ENCODE measurements around the gene DYNLRB1. TPM values are rescaled to one million over a fixed set of nuclear protein-coding genes. Genes with fewer than 3 reads are reported as not detected.

The DYNLRB1 gene
- total RNA-seq, 1 donor, result 57.4 TPM

DNA sequence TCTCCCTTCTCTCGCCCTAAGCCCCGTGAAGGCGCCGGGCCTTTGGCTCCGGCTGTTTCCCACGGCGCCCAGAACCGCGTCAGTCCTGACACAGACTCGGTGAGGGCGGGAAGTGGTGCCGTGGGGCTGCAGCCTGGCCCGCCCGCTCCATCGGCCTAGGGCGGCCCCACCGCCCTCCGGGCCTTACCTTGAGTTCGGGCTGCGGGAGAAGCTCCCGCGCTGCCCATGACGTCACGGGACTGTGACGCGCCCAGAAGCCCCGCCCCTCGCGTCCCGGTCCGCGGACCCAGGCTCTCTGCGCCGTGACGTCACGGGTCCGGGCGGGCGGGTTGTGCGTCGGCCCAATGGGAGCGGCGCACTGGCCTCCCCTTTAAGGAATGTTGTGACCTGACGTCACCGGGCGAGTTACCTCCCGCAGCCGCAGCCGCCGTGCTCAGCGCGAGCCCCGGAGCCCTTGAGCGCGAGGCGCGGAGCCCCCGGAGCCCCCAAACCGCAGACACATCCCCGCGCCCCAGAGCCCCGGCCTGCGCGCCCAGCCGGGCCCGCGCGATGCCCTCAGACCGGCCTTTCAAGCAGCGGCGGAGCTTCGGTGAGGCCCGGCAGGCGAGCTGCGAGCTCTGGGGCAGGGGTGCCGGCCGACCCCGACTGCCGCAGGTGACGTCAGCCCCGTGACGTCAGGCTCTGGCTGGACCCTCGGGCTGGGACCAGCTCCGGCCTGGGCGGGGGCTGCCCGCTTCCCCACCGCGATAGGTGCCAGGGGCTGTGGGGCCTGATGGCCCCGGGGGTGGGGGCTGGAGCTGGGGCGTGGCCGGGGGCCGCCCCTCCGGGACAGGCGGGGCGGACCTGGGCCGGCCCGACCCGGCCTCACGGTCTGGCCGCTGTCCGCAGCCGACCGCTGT is 42.3 kb downstream of the DYNLRB1 start, which contains the start of gene MAP1LC3A:
Gene MAP1LC3A, plus strand, starts transcription at position 399 of the 899 bp plus-strand sequence. Its CDS starts 151 bp downstream, at position 550.
- DNase-seq (ENCODE audit: low read depth), result peak; percentile 98
- H3K4me3 ChIP-seq (ENCODE audit: low read depth, low read length), result peak within 1 kb of the TSS; percentile 75
- TF ChIP-seq, protein P1, sequence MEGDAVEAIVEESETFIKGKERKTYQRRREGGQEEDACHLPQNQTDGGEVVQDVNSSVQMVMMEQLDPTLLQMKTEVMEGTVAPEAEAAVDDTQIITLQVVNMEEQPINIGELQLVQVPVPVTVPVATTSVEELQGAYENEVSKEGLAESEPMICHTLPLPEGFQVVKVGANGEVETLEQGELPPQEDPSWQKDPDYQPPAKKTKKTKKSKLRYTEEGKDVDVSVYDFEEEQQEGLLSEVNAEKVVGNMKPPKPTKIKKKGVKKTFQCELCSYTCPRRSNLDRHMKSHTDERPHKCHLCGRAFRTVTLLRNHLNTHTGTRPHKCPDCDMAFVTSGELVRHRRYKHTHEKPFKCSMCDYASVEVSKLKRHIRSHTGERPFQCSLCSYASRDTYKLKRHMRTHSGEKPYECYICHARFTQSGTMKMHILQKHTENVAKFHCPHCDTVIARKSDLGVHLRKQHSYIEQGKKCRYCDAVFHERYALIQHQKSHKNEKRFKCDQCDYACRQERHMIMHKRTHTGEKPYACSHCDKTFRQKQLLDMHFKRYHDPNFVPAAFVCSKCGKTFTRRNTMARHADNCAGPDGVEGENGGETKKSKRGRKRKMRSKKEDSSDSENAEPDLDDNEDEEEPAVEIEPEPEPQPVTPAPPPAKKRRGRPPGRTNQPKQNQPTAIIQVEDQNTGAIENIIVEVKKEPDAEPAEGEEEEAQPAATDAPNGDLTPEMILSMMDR (IDR thresholded peaks at IDR 0.05; ENCODE audit: insufficient read depth, low read depth, low read length), result no peak

DNA sequence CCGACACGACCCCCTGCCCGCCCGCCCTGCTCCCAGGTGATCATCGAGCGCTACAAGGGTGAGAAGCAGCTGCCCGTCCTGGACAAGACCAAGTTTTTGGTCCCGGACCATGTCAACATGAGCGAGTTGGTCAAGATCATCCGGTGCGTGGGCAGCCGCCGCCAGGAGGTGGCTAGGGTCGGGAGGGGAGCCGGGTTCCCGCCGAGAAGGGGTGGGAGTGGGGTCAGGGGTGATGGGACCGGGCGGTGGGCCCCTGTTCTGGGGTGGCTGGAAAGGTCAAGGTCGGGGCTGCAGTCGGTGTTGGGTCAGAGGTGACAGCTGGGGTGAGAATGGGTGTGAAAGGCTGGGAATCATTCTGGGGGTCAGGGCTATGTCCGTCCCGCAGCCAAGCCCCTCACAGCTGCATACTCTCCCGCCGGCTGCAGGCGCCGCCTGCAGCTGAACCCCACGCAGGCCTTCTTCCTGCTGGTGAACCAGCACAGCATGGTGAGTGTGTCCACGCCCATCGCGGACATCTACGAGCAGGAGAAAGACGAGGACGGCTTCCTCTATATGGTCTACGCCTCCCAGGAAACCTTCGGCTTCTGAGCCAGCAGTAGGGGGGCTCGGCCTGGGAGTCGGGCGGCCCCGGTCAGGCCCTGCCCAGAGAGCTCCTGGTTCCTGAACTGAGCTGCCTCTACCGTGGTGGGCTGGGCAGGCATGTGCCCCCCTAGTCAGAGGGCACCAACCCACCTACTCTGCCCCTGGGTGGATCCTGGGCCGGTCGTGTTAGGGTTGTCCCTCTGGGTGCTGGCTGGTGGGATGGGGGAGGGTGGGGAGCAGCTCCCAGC is 43.3 kb downstream of the DYNLRB1 start:
- TF ChIP-seq, protein P1 (IDR thresholded peaks at IDR 0.05; ENCODE audit: insufficient read depth, low read depth, low read length), result no peak
- H3K4me3 ChIP-seq (ENCODE audit: low read depth, low read length), result peak overlapping the region; percentile 75
- DNase-seq (ENCODE audit: low read depth), result no peak

DNA sequence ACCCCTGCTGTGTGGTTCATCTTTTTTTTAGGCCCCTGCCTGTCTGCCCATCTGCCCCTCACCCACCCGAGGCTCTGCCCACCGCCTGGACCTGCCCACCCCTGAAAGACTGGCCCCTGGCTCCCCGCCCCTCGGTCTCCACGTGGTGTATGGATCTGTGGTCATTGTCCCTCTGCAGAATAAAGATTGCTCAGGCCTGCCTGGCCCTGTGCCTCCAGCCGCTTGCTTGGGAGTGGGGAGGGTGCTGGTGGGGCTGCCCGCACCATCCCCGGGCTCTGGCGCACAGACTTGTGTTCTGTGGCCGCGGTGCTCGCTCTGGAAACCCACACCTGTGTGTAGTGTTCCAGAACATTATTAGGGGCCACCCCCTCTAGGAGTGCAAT is 43.9 kb downstream of the DYNLRB1 start:
- TF ChIP-seq, protein P1 (IDR thresholded peaks at IDR 0.05; ENCODE audit: insufficient read depth, low read depth, low read length), result no peak
- DNase-seq (ENCODE audit: low read depth), result no peak
- no peak overlapping the region for H3K4me3 ChIP-seq (ENCODE audit: low read depth, low read length)

DNA sequence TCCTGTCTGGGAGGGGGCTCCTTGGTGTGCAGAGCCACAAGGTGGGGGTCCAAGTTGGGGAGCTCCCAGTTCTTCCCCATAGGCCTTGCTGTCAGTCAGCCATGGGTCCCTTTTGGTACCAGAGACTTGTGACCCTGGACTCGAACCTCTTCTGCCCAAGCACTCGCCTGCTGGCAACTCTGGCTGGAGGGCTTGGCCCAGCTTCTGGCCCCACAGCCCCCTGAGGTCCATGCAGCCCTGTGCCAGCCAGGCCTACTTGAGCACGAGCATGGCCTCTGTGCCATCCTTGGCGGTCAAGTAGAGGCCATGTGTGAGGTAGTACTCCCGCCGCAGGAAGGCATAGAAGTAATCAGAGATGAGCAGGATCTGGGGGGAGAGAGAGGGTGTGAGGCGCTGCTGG is 44.4 kb downstream of the DYNLRB1 start:
- H3K4me3 ChIP-seq (ENCODE audit: low read depth, low read length), result no peak overlapping the region
- TF ChIP-seq, protein P1 (IDR thresholded peaks at IDR 0.05; ENCODE audit: insufficient read depth, low read depth, low read length), result no peak
- DNase-seq (ENCODE audit: low read depth), result no peak

DNA sequence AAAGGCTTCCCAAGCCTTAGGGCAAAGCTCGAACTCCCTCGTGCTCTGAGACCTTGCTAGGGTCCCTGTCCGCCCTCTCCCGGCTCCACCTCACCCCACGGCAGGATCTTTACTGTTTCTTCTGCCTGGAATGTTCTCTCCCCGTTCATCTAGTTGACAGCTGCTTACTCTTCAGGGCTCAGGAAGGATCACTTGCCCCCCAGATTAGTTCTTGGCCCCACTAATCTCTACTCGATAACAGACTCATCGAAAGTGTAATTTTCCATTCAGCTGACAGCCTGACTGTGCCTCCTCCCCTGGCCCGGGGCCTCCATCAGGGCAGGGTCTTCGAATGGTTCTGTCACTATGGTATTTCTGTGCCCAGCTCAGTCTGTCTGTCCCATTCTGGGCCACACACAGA is 45.4 kb downstream of the DYNLRB1 start:
- TF ChIP-seq, protein P1 (IDR thresholded peaks at IDR 0.05; ENCODE audit: insufficient read depth, low read depth, low read length), result no peak
- H3K4me3 ChIP-seq (ENCODE audit: low read depth, low read length), result no peak overlapping the region
- no peak for DNase-seq (ENCODE audit: low read depth)

DNA sequence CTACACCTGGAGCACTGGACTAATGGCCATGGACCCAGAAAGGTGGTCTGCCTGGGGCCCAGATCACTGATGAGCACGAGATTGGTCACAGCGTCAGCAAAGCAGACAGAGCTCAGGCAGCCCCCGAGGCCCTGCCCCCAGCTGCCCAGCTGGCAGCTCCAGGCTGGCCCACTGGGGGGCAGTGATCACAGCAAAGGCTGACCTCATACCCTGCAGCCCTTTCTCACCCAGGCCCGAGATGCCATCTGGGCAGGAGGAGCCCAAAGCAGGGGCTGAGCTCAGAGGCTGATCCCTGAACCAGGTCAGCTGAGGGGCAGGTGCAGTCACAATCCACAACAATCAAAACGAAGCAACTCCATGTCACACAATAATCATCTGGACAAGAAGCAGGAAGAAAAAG is 46.4 kb downstream of the DYNLRB1 start:
- no peak overlapping the region for H3K4me3 ChIP-seq (ENCODE audit: low read depth, low read length)
- DNase-seq (ENCODE audit: low read depth), result no peak
- TF ChIP-seq, protein P1 (IDR thresholded peaks at IDR 0.05; ENCODE audit: insufficient read depth, low read depth, low read length), result peak; percentile 55
